ENCODE data around the gene ELL2.
"Not testable (repeated sequence)": the region's sequence is repeated elsewhere in the genome, so short reads cannot be mapped to it uniquely, and the experiment has no call there.

The ELL2 gene

DNA sequence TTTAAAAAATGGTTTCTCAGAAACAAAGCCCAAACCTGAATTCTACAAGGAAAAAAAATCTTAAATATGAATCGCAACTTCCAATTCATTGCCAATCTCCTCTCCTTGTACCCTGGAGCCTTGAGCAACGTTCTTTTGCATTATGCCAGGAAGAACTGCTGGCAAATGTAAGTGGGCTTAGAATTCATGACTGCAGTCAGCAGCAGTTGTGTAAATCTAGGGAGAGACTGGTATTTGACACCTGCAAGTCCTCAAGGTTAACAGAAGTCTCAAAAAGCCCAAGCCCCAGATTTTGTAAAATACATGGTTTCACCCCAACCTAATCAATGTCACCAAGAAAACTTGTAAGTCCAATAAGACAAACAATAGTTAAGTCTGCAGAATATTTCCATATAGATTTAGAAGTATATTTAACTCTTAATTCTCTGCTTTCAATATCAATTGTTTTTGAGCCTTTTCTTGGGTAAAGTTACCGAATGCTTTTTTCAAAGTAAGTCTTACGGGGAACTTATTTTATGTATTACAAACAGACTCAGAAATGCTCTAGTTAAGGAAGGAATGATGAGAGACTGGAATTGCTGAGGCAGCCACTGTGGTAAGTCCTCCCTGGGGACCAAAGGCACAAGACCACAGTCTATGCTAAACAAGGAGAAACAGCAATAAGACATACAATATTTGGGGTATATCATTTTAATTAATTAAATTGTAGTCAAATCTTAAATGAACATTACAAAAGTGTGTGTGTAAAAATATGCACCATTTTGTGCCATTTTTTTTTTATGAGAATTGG, 31.3 kb downstream of the ELL2 start:
- H3K36me3 ChIP-seq (ENCODE audit: low read depth), result peaks cover 85% of the 10 kb centered on the region
- no peak for ATAC-seq (ENCODE audit: low read depth)
- no peaks in the 10 kb centered on the region for H3K27me3 ChIP-seq (ENCODE audit: insufficient read depth, poor library complexity, severe bottlenecking)
- H3K27ac ChIP-seq (ENCODE audit: poor library complexity, severe bottlenecking), result peak overlapping the region; percentile 2
- H3K4me1 ChIP-seq (ENCODE audit: insufficient read depth, poor library complexity, severe bottlenecking), result peaks cover 53% of the 10 kb centered on the region
- no peaks in the 10 kb centered on the region for H3K9me3 ChIP-seq (ENCODE audit: severe bottlenecking)
- TF ChIP-seq, protein P1, sequence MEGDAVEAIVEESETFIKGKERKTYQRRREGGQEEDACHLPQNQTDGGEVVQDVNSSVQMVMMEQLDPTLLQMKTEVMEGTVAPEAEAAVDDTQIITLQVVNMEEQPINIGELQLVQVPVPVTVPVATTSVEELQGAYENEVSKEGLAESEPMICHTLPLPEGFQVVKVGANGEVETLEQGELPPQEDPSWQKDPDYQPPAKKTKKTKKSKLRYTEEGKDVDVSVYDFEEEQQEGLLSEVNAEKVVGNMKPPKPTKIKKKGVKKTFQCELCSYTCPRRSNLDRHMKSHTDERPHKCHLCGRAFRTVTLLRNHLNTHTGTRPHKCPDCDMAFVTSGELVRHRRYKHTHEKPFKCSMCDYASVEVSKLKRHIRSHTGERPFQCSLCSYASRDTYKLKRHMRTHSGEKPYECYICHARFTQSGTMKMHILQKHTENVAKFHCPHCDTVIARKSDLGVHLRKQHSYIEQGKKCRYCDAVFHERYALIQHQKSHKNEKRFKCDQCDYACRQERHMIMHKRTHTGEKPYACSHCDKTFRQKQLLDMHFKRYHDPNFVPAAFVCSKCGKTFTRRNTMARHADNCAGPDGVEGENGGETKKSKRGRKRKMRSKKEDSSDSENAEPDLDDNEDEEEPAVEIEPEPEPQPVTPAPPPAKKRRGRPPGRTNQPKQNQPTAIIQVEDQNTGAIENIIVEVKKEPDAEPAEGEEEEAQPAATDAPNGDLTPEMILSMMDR (IDR thresholded peaks at IDR 0.05; ENCODE audit: poor library complexity, severe bottlenecking), result no peak
- no peak for DNase-seq (ENCODE audit: low spot score)
- H3K4me3 ChIP-seq (ENCODE audit: severe bottlenecking), result no peak overlapping the region

DNA sequence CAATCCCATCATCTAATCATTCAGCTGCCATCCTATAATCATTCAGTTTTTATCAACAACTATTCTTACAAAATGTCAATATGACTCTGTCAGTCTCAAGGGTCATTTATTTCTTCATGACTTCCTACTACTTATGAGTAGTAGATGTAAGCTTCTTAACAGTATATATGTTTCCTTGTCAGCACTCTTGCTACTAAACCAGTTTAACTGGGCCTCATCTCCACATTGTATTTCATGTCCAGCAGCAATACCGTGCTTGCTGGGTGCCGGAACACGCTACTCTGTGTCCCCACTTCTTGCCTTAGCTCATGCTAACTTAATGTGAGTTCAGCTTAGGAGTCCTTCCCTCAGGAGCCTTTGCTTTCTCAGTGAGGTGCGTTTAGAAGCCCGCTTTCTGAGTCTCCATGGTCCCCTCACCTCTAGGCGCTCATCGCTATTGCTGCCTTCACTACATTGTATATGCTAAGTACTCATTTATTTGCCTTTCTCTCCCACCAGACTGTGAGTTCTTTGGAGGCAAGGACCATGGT, 32.9 kb downstream of the ELL2 start:
- Histone ChIP-seq H3K36me3 (ENCODE audit: low read depth) (peaks cover 82% of the 10 kb centered on the region), H3K9me3 (ENCODE audit: severe bottlenecking) (no peaks in the 10 kb centered on the region), H3K27me3 (ENCODE audit: insufficient read depth, poor library complexity, severe bottlenecking) (no peaks in the 10 kb centered on the region), H3K4me3 (ENCODE audit: severe bottlenecking) (no peak overlapping the region), H3K27ac (ENCODE audit: poor library complexity, severe bottlenecking) (peak overlapping the region; percentile 7), H3K4me1 (ENCODE audit: insufficient read depth, poor library complexity, severe bottlenecking) (peaks cover 64% of the 10 kb centered on the region)
- ATAC-seq (ENCODE audit: low read depth) (no peak), DNase-seq (ENCODE audit: low spot score) (no peak)
- TF ChIP-seq, protein P1 (IDR thresholded peaks at IDR 0.05; ENCODE audit: poor library complexity, severe bottlenecking), result no peak

DNA sequence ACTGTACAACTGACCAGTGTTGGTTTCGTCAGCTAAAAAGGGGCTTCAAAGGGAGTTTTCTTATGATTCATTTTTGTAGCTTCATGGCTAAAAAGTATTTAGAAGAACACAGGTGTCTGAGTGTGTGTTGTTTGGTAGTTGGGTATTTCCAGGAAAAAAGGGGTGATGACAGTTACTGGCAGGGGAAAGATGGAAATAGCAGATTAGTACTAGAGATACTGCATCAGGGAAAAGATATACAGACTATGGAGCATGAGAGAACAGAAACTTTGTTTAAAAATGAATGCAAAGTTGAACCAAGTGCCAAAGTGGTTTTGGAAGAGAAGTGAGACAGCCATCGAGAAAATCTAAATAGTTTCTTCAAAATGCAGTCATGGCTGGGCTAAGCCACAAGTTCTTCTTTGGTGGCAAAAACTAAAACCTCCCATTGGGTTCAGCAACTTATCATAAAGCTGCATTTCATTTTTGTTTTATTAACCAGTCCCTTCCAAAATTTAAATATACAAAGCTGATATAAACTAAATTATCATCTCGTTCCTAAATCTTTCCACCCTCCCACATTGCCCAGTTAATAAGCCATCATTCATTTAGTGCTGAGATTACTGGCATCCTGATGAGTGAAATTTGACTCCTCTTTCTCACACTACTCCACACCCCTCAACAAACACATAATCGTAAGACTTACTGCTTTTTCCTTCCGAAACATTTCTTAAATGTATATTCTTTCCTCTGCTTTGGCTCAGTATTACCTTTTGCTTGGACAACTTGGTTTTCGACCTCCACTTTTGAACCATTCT, 33.5 kb downstream of the ELL2 start:
- no peaks in the 10 kb centered on the region for H3K9me3 ChIP-seq (ENCODE audit: severe bottlenecking)
- ATAC-seq (ENCODE audit: low read depth) (no peak), DNase-seq (ENCODE audit: low spot score) (no peak)
- no peak overlapping the region for H3K4me3 ChIP-seq (ENCODE audit: severe bottlenecking)
- TF ChIP-seq, protein P1 (IDR thresholded peaks at IDR 0.05; ENCODE audit: poor library complexity, severe bottlenecking), result no peak
- H3K36me3 ChIP-seq (ENCODE audit: low read depth), result peaks cover 82% of the 10 kb centered on the region
- H3K27me3 ChIP-seq (ENCODE audit: insufficient read depth, poor library complexity, severe bottlenecking), result no peaks in the 10 kb centered on the region
- peaks cover 60% of the 10 kb centered on the region for H3K4me1 ChIP-seq (ENCODE audit: insufficient read depth, poor library complexity, severe bottlenecking)
- H3K27ac ChIP-seq (ENCODE audit: poor library complexity, severe bottlenecking), result peak overlapping the region; percentile 7

DNA sequence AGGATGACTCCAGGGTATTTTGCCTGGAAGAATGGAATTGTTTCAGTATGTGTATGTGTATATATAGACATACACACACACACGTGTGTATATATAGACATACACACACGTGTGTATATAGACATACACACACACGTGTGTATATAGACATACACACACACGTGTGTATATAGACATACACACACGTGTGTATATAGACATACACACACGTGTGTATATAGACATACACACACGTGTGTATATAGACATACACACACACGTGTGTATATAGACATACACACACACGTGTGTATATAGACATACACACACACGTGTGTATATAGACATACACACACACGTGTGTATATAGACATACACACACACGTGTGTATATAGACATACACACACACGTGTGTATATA, 34.4 kb downstream of the ELL2 start:
- H3K27me3 ChIP-seq (ENCODE audit: insufficient read depth, poor library complexity, severe bottlenecking); ATAC-seq (ENCODE audit: low read depth): not testable (repeated sequence)
- peaks cover 55% of the 10 kb centered on the region for H3K4me1 ChIP-seq (ENCODE audit: insufficient read depth, poor library complexity, severe bottlenecking)

DNA sequence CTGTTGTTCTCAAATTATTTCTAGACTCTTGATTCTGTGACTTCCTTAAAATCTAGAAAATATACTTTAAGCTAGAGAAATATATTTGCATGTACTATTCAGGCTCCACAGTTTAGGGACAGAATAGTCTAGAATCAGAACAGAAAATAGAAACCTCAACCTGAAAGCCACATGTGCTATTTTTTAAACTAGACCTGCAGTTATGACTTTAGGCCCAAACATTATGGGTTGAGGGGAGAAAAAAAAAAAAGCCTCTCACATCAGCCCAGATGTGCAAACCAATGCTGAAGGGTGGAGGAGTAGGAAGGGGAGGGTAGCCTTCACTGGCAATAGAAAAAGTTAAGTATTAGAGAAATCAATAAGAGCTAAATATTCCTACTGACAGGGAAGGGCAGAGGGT, 35.7 kb downstream of the ELL2 start:
- H3K36me3 ChIP-seq (ENCODE audit: low read depth), result peaks cover 83% of the 10 kb centered on the region
- H3K4me1 ChIP-seq (ENCODE audit: insufficient read depth, poor library complexity, severe bottlenecking), result peaks cover 60% of the 10 kb centered on the region
- ATAC-seq (ENCODE audit: low read depth) (no peak), DNase-seq (ENCODE audit: low spot score) (no peak)
- no peak overlapping the region for H3K4me3 ChIP-seq (ENCODE audit: severe bottlenecking)
- H3K27me3 ChIP-seq (ENCODE audit: insufficient read depth, poor library complexity, severe bottlenecking), result no peaks in the 10 kb centered on the region
- no peaks in the 10 kb centered on the region for H3K9me3 ChIP-seq (ENCODE audit: severe bottlenecking)
- H3K27ac ChIP-seq (ENCODE audit: poor library complexity, severe bottlenecking), result peak overlapping the region; percentile 69
- TF ChIP-seq, protein P1 (IDR thresholded peaks at IDR 0.05; ENCODE audit: poor library complexity, severe bottlenecking), result no peak

More for the DNA sequence above, 34.4 kb downstream of the ELL2 start:
- not testable (repeated sequence) for H3K27ac ChIP-seq (ENCODE audit: poor library complexity, severe bottlenecking); DNase-seq (ENCODE audit: low spot score); H3K4me3 ChIP-seq (ENCODE audit: severe bottlenecking); H3K9me3 ChIP-seq (ENCODE audit: severe bottlenecking)
- peaks cover 82% of the 10 kb centered on the region for H3K36me3 ChIP-seq (ENCODE audit: low read depth)
